GM21367 (cell line): ENCODE measurements around the gene SLC50A1.
"Not testable (repeated sequence)": the region's sequence is repeated elsewhere in the genome, so short reads cannot be mapped to it uniquely, and the experiment has no call there.

Experiments
- ATAC-seq: cut with Tn5 transposase; IDR thresholded peaks from one replicate; pipeline ENCODE4 v1.9.1; 2021; ENCODE audit not compliant: unreplicated experiment

The SLC50A1 gene

GRCh38 chr1:155134322-155134721 lies 1.3 kb upstream of the SLC50A1 start:
- ATAC-seq = no peak

GRCh38 chr1:155134880-155135414 lies 705 bp upstream of the SLC50A1 start:
- ATAC-seq = no peak

DNA sequence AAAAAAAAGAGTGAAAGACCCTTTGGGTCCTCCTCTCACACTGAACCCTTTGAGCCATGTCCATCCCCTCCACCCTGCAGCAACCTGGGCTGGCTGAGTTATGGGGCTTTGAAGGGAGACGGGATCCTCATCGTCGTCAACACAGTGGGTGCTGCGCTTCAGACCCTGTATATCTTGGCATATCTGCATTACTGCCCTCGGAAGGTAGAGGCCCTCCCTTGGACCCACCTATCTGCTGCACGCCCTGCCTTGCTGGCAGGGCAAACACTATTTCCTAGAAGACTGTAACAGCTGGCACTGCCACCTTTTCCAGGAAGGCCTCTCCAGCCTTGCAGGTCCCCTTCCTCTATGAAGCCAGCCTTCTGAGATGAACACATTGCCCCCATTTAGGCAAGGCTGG lies 1.1 kb downstream of the SLC50A1 start:
- ATAC-seq = no peak

DNA sequence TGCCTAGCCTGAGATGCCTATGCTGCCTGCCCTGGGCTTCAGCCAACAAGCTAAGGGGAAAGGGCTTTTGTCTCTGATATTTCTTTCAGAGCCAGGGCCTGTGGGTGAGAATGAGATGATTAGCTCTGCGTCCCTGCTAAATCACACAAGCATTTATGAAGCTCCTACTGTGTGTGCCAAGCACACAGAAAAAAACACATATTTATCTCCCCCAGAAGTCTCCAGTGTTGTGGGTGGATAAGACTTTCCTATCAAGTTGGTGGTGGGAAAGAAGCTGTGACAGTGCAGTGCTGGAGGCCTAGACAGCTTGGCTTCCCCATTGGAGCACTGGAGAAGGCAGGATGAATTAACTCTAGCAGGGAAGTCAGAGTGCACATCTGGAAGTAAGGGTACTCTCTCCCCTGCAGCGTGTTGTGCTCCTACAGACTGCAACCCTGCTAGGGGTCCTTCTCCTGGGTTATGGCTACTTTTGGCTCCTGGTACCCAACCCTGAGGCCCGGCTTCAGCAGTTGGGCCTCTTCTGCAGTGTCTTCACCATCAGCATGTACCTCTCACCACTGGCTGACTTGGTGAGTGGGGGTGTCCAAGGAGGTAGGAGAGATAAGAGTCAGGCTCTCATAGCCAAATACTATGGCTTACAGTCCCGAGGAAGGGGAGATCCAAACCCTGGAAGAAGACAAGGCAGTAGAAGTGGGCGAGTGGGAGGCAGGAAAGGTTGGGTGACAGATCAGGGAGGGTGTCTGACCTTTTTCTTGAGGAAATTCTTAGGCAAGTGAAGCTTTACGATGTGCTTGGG lies 1.7 kb downstream of the SLC50A1 start:
- no peak for ATAC-seq

- peak; percentile 50 for ATAC-seq
Measured at GRCh38 chr1:155139895-155140629, 4.4 kb downstream of the SLC50A1 start, which contains the start of gene DPM3. Gene DPM3 (minus strand): TSS chr1:155140531. CDS start chr1:155140240, 291 bp downstream.

DNA sequence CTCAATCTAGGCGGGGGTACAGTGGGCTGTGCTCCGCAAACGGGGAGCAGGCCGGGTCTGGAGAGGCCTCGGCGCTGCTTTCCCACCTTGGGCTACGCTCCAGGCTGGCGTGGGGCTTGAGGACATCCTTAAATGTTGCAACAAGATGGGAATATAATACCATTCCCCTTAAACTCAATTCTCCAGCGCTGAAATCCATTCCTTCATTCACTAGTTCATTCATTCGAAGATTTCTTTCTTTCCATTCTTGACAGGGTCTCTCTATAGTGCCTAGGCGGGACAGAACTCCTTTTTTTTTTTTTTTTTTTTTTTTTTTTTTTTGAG lies 4.9 kb downstream of the SLC50A1 start:
- ATAC-seq = no peak

- no peak for ATAC-seq
Measured at GRCh38 chr1:155141749-155142148, 6.1 kb downstream of the SLC50A1 start.

GRCh38 chr1:155145491-155145890 lies 9.8 kb downstream of the SLC50A1 start:
- ATAC-seq = no peak

- ATAC-seq = not testable (repeated sequence)
Measured at GRCh38 chr1:155155996-155156643, 20.5 kb downstream of the SLC50A1 start.

GRCh38 chr1:155158991-155159390 lies 23.3 kb downstream of the SLC50A1 start:
- no peak for ATAC-seq

GRCh38 chr1:155160128-155160527 lies 24.5 kb downstream of the SLC50A1 start:
- no peak for ATAC-seq

DNA sequence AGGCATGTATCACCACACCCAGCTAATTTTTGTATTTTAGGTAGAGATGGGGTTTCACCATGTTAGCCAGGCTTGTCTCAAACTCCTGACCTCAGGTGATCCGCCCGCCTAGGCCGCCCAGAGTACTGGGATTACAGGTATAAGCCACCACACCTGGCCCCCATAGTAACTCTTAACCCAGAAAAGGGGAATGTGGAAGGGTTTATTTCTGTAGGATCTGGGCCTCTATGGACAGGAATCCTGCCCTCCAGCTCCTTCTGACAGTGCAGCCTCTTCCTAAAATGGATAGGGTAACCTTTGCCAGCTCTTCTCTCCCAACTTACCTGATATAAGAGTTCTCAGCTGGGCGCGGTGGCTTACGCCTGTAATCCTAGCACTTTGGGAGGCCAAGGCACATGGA lies 27.0 kb downstream of the SLC50A1 start:
- ATAC-seq = not testable (repeated sequence)

- not testable (repeated sequence) for ATAC-seq
Measured at GRCh38 chr1:155163785-155164184, 28.1 kb downstream of the SLC50A1 start.

GRCh38 chr1:155164625-155165024 lies 29.0 kb downstream of the SLC50A1 start:
- ATAC-seq = not testable (repeated sequence)

GRCh38 chr1:155166051-155166470 lies 30.4 kb downstream of the SLC50A1 start:
- ATAC-seq = no peak

GRCh38 chr1:155166471-155167165 lies 31.0 kb downstream of the SLC50A1 start:
- no peak for ATAC-seq

DNA sequence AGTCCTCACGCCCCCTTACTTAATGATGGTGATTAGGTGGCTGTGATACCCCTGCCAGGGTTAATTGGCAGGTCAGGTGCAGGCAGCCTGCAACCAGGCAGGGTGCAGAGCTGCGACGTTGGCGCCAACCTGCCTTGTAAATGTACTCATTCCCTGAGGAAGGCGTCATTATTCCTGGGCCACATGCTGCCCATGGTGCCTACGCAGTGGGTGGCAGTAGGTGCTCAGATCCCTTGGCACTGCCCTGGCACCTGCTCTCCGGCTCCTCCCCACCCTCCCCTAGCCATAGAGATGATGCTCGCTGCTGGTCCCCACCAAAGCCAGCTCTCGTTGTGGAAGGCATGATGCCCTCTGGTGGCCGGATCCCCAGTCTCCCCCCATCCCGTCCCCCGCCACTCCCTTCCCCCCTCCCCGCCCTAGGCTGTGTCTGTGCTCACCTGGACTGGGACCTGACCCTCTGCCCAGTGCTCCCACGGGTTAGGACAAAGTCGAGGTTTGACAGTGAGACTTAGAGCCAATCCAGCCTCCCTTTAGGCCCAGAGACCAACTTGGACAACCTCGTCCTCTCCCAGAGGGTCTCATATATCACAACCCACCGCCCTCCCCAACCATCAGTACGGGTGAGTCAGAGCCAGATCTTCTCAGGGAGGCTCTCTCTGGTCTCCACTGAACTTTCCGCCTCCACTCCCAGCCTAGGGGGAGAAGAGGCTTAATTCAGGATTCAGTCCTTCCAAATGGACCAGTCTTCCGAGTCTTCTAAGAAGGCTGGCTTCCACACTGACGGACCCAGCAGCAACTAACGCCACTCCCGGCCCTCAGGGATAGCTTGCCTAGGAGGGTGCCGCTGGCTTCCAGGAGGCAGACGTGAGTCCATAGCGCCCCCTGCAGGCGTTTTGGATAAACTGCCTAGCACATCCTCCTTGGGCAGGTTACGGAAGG lies 31.8 kb downstream of the SLC50A1 start:
- ATAC-seq = no peak

DNA sequence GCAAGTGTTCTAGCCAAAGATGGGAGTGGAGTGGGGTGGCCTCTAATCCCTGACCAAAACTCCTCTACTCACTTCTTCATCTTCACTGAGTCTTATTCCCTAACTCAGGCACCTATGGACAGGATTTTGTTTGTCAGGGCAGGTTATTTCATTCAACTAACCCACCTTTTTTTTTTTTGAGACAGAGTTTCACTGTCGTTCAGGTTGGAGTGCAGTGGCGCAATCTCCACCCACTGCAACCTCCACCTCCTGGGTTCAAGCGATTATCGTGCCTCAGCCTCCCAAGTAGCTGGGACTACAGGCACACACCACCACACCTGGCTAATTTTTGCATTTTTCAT lies 32.4 kb downstream of the SLC50A1 start:
- ATAC-seq = not testable (repeated sequence)

DNA sequence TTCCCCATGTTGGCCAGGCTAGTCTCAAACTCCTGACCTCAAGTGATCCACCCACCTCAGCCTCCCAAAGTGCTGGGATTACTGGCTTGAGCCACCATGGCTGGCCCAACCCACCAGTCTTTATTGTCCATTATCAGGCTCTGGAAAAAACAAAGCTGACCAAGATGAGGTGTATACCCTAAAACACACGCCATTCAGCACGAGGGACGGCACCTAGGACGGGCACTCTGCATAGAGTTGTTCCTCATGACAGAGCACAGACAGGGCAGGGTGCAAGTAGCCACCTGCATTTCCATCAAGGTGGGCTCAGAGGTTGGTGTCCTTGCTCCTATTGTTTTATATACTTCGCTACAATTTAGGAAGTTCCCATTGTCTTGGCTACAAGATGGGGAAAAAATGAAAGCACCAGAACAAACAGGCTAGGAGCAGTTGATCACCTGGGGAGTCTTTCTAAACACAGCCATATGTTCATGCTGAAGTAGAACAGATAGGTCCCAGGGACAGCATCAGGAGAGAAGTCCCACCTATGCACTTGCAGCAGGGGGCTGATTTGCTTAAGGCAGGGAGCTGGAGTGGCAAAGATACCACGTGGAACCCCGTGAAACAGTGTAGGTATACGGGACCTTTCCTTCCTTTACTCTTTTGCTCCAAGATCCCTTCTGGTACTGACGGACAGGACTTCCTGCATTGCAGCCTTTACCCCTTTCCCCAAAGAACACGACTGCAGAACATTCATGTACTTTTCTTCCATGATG lies 33.0 kb downstream of the SLC50A1 start:
- no peak for ATAC-seq
